OCI-LY1 (cell line): ENCODE data around the gene KEL.

Experiments
- H2AFZ ChIP-seq: fragments of 200-600 bp; sonication (generic), shearing (Covaris generic); 2 replicates; pipeline ENCODE4 v1.6.0; 2014; ENCODE audit warnings: antibody characterized with exemption, mild to moderate bottlenecking, low read length
- H3F3A ChIP-seq: fragments of 200-600 bp; sonication (generic), shearing (Covaris generic); 2 replicates; pipeline ENCODE4 v1.6.0; 2014; ENCODE audit warnings: mild to moderate bottlenecking, antibody characterized with exemption, low read length, moderate library complexity; ENCODE audit not compliant: insufficient read depth
- H3K27ac ChIP-seq: fragments of 200-600 bp; sonication (generic); 2 replicates; pipeline ENCODE4 v1.5.1; 2014; ENCODE audit warnings: low read length, mixed run types, mild to moderate bottlenecking, low read depth; ENCODE audit not compliant: poor library complexity, severe bottlenecking
- H3K27me3 ChIP-seq: fragments of 200-600 bp; sonication (generic); 2 replicates; pipeline ENCODE4 v1.6.0; 2014; ENCODE audit warnings: antibody characterized with exemption, mild to moderate bottlenecking, low read length, moderate library complexity; ENCODE audit not compliant: insufficient read depth
- H3K36me3 ChIP-seq: fragments of 200-600 bp; sonication (generic); 2 replicates; pipeline ENCODE4 v1.6.1; 2014; ENCODE audit warnings: mild to moderate bottlenecking, antibody characterized with exemption, low read length, moderate library complexity, mixed read lengths; ENCODE audit not compliant: insufficient read depth
- H3K4me1 ChIP-seq: fragments of 200-600 bp; sonication (generic); 2 replicates; pipeline ENCODE4 v1.5.1; 2014; ENCODE audit warnings: mild to moderate bottlenecking, low read length, moderate library complexity; ENCODE audit not compliant: insufficient read depth, severe bottlenecking
- H3K4me2 ChIP-seq: fragments of 200-600 bp; sonication (generic), shearing (Covaris generic); 2 replicates; pipeline ENCODE4 v1.6.1; 2014; ENCODE audit warnings: low read length
- H3K4me3 ChIP-seq: fragments of 200-600 bp; sonication (generic); 2 replicates; pipeline ENCODE4 v1.5.1; 2014; ENCODE audit warnings: low read length, low read depth, mild to moderate bottlenecking, mixed read lengths; ENCODE audit not compliant: poor library complexity, severe bottlenecking
- H3K79me2 ChIP-seq: fragments of 200-600 bp; shearing (Covaris generic); 2 replicates; pipeline ENCODE4 v1.6.1; 2016; ENCODE audit warnings: mixed run types, low read length, mixed read lengths; ENCODE audit not compliant: insufficient read depth
- H3K9ac ChIP-seq: fragments of 200-600 bp; sonication (generic), shearing (Covaris generic); 2 replicates; pipeline ENCODE4 v1.6.1; 2014; ENCODE audit warnings: mild to moderate bottlenecking, low read length, mixed read lengths
- H3K9me2 ChIP-seq: fragments of 200-600 bp; sonication (generic), shearing (Covaris generic); 2 replicates; pipeline ENCODE4 v1.6.1; 2014; ENCODE audit warnings: low read depth, mild to moderate bottlenecking, low read length, mixed read lengths
- H3K9me3 ChIP-seq: fragments of 200-600 bp; shearing (Covaris generic); 2 replicates; pipeline ENCODE4 v1.6.1; 2014; ENCODE audit warnings: low read length, mixed read lengths
- H4K20me1 ChIP-seq: fragments of 200-600 bp; sonication (generic), shearing (Covaris generic); 2 replicates; pipeline ENCODE4 v1.6.0; 2016; ENCODE audit warnings: mild to moderate bottlenecking, low read length; ENCODE audit not compliant: insufficient read depth
- CTCF ChIP-seq: fragments of 200-600 bp; sonication (generic), shearing (Covaris generic); IDR thresholded peaks from 2 replicates; pipeline ENCODE4 v1.5.1; 2017; ENCODE audit warnings: mild to moderate bottlenecking, antibody characterized with exemption, low read length, moderate library complexity, mixed read lengths
- EZH2 ChIP-seq: fragments of 200-600 bp; sonication (generic), shearing (Covaris generic); IDR thresholded peaks from 2 replicates; pipeline ENCODE4 v1.8.0; 2017; ENCODE audit warnings: borderline replicate concordance, mixed run types, mild to moderate bottlenecking, antibody characterized with exemption, low read length, moderate library complexity, mixed read lengths

The KEL gene

DNA sequence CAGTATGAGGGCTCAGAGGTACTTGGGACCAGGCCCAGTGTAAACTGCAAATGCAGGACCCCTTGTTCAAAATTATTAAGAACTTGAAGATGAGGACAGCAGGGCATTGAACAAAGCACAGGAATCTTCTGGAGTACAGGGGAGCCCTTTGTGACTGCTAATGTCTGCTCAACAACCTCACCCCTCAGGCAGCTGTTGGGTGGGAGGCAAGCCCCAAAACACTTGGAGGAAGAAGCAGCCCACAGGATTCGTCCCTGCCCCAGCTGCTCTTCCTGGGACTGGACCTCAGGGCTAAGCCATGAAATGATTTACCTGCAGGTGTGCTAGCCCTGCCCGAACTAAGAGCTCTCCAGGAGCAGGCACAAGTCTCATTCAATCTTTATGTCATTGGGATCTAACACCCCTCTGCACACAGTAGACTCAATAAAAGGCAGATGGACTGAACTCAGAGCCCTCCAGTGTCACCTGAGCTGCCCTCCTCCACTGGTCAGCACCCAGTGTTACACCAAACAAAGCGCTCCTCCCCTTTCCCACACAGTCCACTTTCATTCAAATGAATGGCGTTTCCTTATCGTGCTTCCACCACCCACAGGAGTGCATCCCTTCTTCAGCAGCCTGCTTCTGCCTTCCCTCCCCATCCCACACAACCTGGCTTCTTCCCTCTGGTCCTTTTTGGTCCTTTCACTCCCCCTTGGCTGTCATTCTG lies 29.6 kb downstream of the KEL start:
- Histone ChIP-seq H3K9me2 (no peaks in the 10 kb centered on the region), H3K27ac (no peak overlapping the region), H3K79me2 (no peaks in the 10 kb centered on the region), H3K9me3 (no peaks in the 10 kb centered on the region), H2AFZ (no peak overlapping the region), H3K36me3 (no peaks in the 10 kb centered on the region), H3K4me1 (no peaks in the 10 kb centered on the region), H3K9ac (no peak overlapping the region), H3K4me3 (no peak overlapping the region), H3K27me3 (no peaks in the 10 kb centered on the region), H3K4me2 (no peak overlapping the region), H3F3A (no peaks in the 10 kb centered on the region), H4K20me1 (no peaks in the 10 kb centered on the region)
- no peak for TF ChIP-seq EZH2
- no peak for TF ChIP-seq CTCF

- no peaks in the 10 kb centered on the region for H3K79me2 ChIP-seq
- H3K4me2 ChIP-seq, result no peak overlapping the region
- no peak overlapping the region for H3K4me3 ChIP-seq
- no peaks in the 10 kb centered on the region for H4K20me1 ChIP-seq
- TF ChIP-seq EZH2 (no peak), CTCF (no peak)
- no peaks in the 10 kb centered on the region for H3K36me3 ChIP-seq
- no peak overlapping the region for H3K27ac ChIP-seq
- 0 out of 2 replicates have a peak, but pooled peaks cover 4% of the 10 kb centered on the region for H3K27me3 ChIP-seq
- H3K9ac ChIP-seq, result no peak overlapping the region
- no peaks in the 10 kb centered on the region for H3F3A ChIP-seq
- H2AFZ ChIP-seq, result no peak overlapping the region
- H3K9me3 ChIP-seq, result no peaks in the 10 kb centered on the region
- no peaks in the 10 kb centered on the region for H3K4me1 ChIP-seq
- H3K9me2 ChIP-seq, result no peaks in the 10 kb centered on the region
These were observed 31.9 kb downstream of the KEL start for GRCh38 chr7:142930126-142930730.

GRCh38 chr7:142927949-142928348 lies 34.2 kb downstream of the KEL start:
- Histone ChIP-seq H3K9me2 (no peaks in the 10 kb centered on the region), H3K4me3 (no peak overlapping the region), H4K20me1 (no peaks in the 10 kb centered on the region), H3K27me3 (0 out of 2 replicates have a peak, but pooled peaks cover 4% of the 10 kb centered on the region), H3F3A (no peaks in the 10 kb centered on the region), H3K4me2 (no peak overlapping the region), H3K27ac (no peak overlapping the region), H3K9ac (no peak overlapping the region), H3K36me3 (no peaks in the 10 kb centered on the region), H3K79me2 (no peaks in the 10 kb centered on the region), H2AFZ (no peak overlapping the region), H3K9me3 (no peaks in the 10 kb centered on the region), H3K4me1 (no peaks in the 10 kb centered on the region)
- TF ChIP-seq EZH2 (no peak), CTCF (no peak)
